Endothelial cell of umbilical vein (primary cell): ENCODE results near the gene NKTR. TPM values are rescaled to one million over a fixed set of nuclear protein-coding genes. Genes with fewer than 3 reads are reported as not detected.

Experiments used
- BruUV-seq: library from RNA; stranded (reverse); fragments of 400-500 nt; replicated peaks from 2 replicates; lab custom pipeline; 2021; lab: Mats Ljungman, UMichigan
- CTCF ChIA-PET: fragments of 300-600, 350-600 bp; sonication (Branson Sonifier 250); formaldehyde crosslinking; loops from one replicate; lab custom pipeline; 2021; ENCODE audit warnings: antibody characterized with exemption, inconsistent platforms; lab: Charles Lee
- POLR2A ChIA-PET: fragments of 300-600, 350-600 bp; sonication (Branson Sonifier 250); formaldehyde crosslinking; loops from one replicate; lab custom pipeline; 2021; ENCODE audit warnings: antibody characterized with exemption, inconsistent platforms; lab: Charles Lee
- DNase-seq: peaks from one replicate; pipeline ENCODE4 v3.0.0-alpha.2; 2011; ENCODE audit warnings: low read depth, low spot score
- FAIRE-seq: peaks from 2 replicates; lab custom pipeline; 2011; peaks lifted over from hg19 to GRCh38; lab: Jason Lieb, UNC
- H2AFZ ChIP-seq: 2 replicates; pipeline ENCODE4 v1.6.0; 2012; ENCODE audit warnings: low read depth, low read length, control low read depth, inconsistent platforms
- H3K27ac ChIP-seq: 2 replicates; pipeline ENCODE4 v1.5.1; 2011; ENCODE audit warnings: low read depth, mild to moderate bottlenecking, control low read depth, low read length, moderate library complexity; ENCODE audit not compliant: insufficient read depth
- H3K27me3 ChIP-seq, 2 experiments: 2 replicates each; pipeline versions ENCODE4 v1.6.0 to v1.6.1; 2011; ENCODE audit warnings: low read length in 2 of 2, mixed read lengths in 1 of 2; ENCODE audit not compliant: control insufficient read depth in 2 of 2, insufficient read depth in 2 of 2
- H3K36me3 ChIP-seq, 2 experiments: 2 replicates in 1 of 2; 3 replicates in 1 of 2; pipeline ENCODE4 v1.5.1; 2011; ENCODE audit warnings: low read length in 2 of 2, mild to moderate bottlenecking in 1 of 2, moderate library complexity in 1 of 2; ENCODE audit not compliant: control insufficient read depth in 2 of 2, insufficient read depth in 2 of 2; ENCODE audit errors: extremely low read depth in 1 of 2
- H3K4me1 ChIP-seq: 3 replicates; pipeline ENCODE4 v1.5.1; 2011; ENCODE audit warnings: mild to moderate bottlenecking, low read length; ENCODE audit not compliant: control insufficient read depth, insufficient read depth; ENCODE audit errors: extremely low read depth
- H3K4me2 ChIP-seq: 2 replicates; pipeline ENCODE4 v1.6.1; 2011; ENCODE audit warnings: low read length, control low read depth, mixed read lengths; ENCODE audit not compliant: insufficient read depth
- H3K4me3 ChIP-seq, 3 experiments: fragments of 200-600 bp in 1 of 3; sonication (generic), shearing (Covaris generic) in 1 of 3; replicated peaks in 1 of 3; 2 replicates each; pipeline ENCODE4 v1.5.1; 2011 to 2016; ENCODE audit warnings: control low read depth in 3 of 3, low read length in 3 of 3, mild to moderate bottlenecking in 2 of 3, inconsistent platforms in 1 of 3, low read depth in 1 of 3, moderate library complexity in 1 of 3; ENCODE audit not compliant: insufficient read depth in 1 of 3
- H3K79me2 ChIP-seq: 2 replicates; pipeline ENCODE4 v1.6.0; 2012; ENCODE audit warnings: low read length, inconsistent platforms; ENCODE audit not compliant: control insufficient read depth, insufficient read depth
- H3K9ac ChIP-seq: replicated peaks from 2 replicates; pipeline ENCODE3; 2011; ENCODE audit warnings: low read length, control low read depth; ENCODE audit not compliant: insufficient read depth; ENCODE audit errors: extremely low read depth
- H3K9me1 ChIP-seq: replicated peaks from 3 replicates; pipeline ENCODE4 v1.6.0; 2011; ENCODE audit warnings: mild to moderate bottlenecking, low read length; ENCODE audit not compliant: control insufficient read depth, insufficient read depth; ENCODE audit errors: extremely low read depth
- H3K9me3 ChIP-seq: replicated peaks from 2 replicates; pipeline ENCODE4 v1.5.1; 2012; ENCODE audit warnings: low read length, inconsistent platforms; ENCODE audit not compliant: control insufficient read depth, insufficient read depth
- H4K20me1 ChIP-seq: replicated peaks from 2 replicates; pipeline ENCODE3; 2011; ENCODE audit warnings: mild to moderate bottlenecking, low read length; ENCODE audit not compliant: control insufficient read depth, insufficient read depth; ENCODE audit errors: extremely low read depth
- FOS ChIP-seq: IDR thresholded peaks from 2 replicates; pipeline ENCODE4 v1.6.1; 2011; ENCODE audit warnings: mild to moderate bottlenecking, low read length, moderate library complexity, borderline replicate concordance; ENCODE audit not compliant: insufficient read depth
- GATA2 ChIP-seq: IDR thresholded peaks from 2 replicates; pipeline ENCODE4 v1.7.0; 2011; ENCODE audit warnings: low read depth, mild to moderate bottlenecking, moderate library complexity, mixed read lengths, low read length; ENCODE audit not compliant: insufficient read length, insufficient read depth
- JUN ChIP-seq: IDR thresholded peaks from 2 replicates; pipeline ENCODE4 v1.6.1; 2011; ENCODE audit warnings: borderline replicate concordance, low read depth; ENCODE audit not compliant: insufficient read length, insufficient read depth
- POLR2A ChIP-seq: IDR thresholded peaks from 2 replicates; pipeline ENCODE4 v1.6.1; 2012; ENCODE audit warnings: low read depth, mild to moderate bottlenecking, control low read depth, low read length
- POLR2AphosphoS5 ChIP-seq: IDR thresholded peaks from 2 replicates; pipeline ENCODE4 v1.6.1; 2012; ENCODE audit warnings: low read depth, mild to moderate bottlenecking, control low read depth, low read length, moderate library complexity; ENCODE audit not compliant: insufficient read depth
- dilution Hi-C: fragments of 300-500 bp; cut with MboI; formaldehyde crosslinking; loops from one replicate; pipeline ENCODE4 v1.15.0; 2019; ENCODE audit warnings: low sequenced_read_pairs; ENCODE audit not compliant: extremely low pct_ligation_motif_present
- intact Hi-C: fragments of 100-400 bp; cut with micrococcal nuclease; formaldehyde crosslinking; loops from one replicate; pipeline ENCODE4 v1.10.0; 2022
- polyA plus RNA-seq, 4 experiments: library from polyadenylated mRNA; depleted of rRNA in 3 of 4; stranded (reverse) in 3 of 4; unstranded in 1 of 4; fragments of >200 nt; gene quantifications; 2 replicates each; pipeline versions ENCODE4 v1.2.1 to v1.2.3, GENCODE V29; 2011 to 2012; ENCODE audit warnings: missing spikeins in 1 of 4
- total RNA-seq: library from RNA; stranded (reverse); gene quantifications from 2 replicates; pipeline ENCODE4 v1.2.3, GENCODE V29; 2021
- TF ChIP-seq, protein P1 (sequence below), 2 donors: IDR thresholded peaks; 1 replicate in 1 of 2; 2 replicates in 1 of 2; pipeline ENCODE4 v1.5.1; 2011; ENCODE audit warnings: low read length in 2 of 2, mild to moderate bottlenecking in 2 of 2, moderate library complexity in 2 of 2, control low read depth in 1 of 2, inconsistent platforms in 1 of 2, low read depth in 1 of 2; ENCODE audit not compliant: insufficient read depth in 1 of 2; ENCODE audit errors: extremely low read depth in 1 of 2

Gene NKTR
- total and polyA plus RNA-seq, 2 donors (not counting 3 experiments of a cell fraction or from before 2014, with no cell fraction given) = 27.4 to 99.0 TPM

DNA sequence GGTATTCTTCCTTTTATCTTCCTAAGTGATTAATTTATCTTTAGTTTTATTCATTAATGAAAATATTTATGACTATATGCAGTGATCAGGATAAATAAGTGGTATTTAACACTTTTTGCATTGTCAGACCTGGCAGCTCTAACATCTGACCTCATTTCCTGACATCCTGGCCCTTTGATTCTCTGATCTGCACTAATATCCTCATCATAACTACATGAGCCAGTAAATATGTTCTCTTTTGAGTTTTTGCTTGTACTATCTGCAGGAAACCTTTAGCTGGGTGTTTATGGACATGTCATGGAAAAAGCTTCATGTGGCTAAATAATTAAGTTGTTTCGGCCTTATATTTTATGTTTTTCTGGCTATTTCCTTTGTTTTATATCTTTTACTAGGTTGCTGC is 10.5 kb downstream of the NKTR start:
- Histone ChIP-seq H4K20me1 (peaks cover 4% of the 10 kb centered on the region), H3K27ac (peak overlapping the region; percentile 30), H3K4me2 (peak overlapping the region; percentile 53), H3K9ac (no peak overlapping the region), H3K4me1 (peaks cover 32% of the 10 kb centered on the region), H3K4me3 (no peak overlapping the region), H3K27me3 (no peaks in the 10 kb centered on the region), H3K36me3 (peaks cover 2 to 3% of the 10 kb centered on the region in 2 experiments), H2AFZ (no peak overlapping the region), H3K9me3 (no peaks in the 10 kb centered on the region), H3K9me1 (no peaks in the 10 kb centered on the region), H3K79me2 (peaks cover 93% of the 10 kb centered on the region)
- intact Hi-C loops = loop anchor here (1.0 kb wide), 1 partner anchor 8 kb away; no protein-coding TSS in a partner anchor
- FAIRE-seq (peak; percentile 21), DNase-seq (peak; percentile 55)
- CTCF ChIA-PET = interaction anchor here (0.6 to 1.9 kb wide), 4 partner anchors 10 to 38 kb away, joined by 3 to 10 read pairs (median 4); partner anchors contain the start of gene NKTR
- TF ChIP-seq GATA2 (no peak), JUN (no peak), POLR2AphosphoS5 (no peak), POLR2A (no peak), FOS (no peak)
- TF ChIP-seq, protein P1, sequence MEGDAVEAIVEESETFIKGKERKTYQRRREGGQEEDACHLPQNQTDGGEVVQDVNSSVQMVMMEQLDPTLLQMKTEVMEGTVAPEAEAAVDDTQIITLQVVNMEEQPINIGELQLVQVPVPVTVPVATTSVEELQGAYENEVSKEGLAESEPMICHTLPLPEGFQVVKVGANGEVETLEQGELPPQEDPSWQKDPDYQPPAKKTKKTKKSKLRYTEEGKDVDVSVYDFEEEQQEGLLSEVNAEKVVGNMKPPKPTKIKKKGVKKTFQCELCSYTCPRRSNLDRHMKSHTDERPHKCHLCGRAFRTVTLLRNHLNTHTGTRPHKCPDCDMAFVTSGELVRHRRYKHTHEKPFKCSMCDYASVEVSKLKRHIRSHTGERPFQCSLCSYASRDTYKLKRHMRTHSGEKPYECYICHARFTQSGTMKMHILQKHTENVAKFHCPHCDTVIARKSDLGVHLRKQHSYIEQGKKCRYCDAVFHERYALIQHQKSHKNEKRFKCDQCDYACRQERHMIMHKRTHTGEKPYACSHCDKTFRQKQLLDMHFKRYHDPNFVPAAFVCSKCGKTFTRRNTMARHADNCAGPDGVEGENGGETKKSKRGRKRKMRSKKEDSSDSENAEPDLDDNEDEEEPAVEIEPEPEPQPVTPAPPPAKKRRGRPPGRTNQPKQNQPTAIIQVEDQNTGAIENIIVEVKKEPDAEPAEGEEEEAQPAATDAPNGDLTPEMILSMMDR (IDR thresholded peaks at IDR 0.05; ENCODE audit: extremely low read depth in 1 of 2, insufficient read depth in 1 of 2, low read depth in 1 of 2, low read length in 2 of 2) = no peak
- dilution Hi-C loops = no loop called here
- BruUV-seq = no TSS peak
- POLR2A ChIA-PET = no interaction called here
